HG03025 (cell line): Measurements from ENCODE around the gene PTGIR.
"Not testable (repeated sequence)": the region's sequence is repeated elsewhere in the genome, so short reads cannot be mapped to it uniquely, and the experiment has no call there.

ENCODE experiments used
- ATAC-seq: cut with Tn5 transposase; IDR thresholded peaks from one replicate; pipeline ENCODE4 v1.9.1; 2021; ENCODE audit warnings: mild to moderate bottlenecking, moderate library complexity; ENCODE audit not compliant: unreplicated experiment, low FRiP score

Gene PTGIR

DNA sequence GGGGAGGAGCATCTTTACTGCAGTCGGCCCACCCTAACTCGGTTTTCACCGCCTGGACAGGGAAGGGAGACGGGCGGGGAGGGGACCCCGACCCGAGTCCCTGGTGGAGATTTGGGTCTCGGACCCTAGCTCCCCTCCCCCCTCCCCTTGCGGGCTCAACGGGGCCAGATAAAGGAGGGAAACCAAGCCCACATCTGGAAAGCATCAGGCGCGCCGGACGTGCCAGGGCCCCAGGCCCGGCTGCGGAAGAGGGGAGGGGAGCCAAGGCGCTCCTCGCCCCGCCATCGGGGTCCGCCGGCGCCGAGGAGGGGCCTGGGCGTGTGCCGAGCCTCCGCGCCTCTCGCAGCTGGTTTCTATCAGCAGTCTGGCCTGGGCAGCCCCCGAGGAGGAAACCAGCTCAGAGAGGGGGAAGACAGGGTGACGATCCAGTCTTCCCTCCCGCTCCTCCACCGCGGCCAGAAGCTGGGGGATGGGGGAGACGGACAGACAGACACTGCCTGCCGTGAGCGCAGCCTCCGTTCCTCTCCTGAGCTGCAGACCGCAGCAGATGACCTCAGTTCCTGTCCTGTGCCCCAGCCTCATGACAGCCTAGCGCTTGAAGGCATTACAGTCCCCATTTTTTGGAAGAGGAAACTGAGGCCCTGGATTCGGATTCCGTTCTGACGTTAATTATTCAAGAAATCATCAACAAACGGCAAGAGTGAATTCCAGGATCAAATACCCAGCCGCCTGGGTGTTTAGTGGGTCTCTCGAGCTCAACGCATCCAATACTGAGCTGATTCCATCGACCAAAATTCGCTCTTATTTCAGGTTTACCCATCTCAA lies 14.7 kb upstream of the PTGIR start:
- ATAC-seq = no peak

DNA sequence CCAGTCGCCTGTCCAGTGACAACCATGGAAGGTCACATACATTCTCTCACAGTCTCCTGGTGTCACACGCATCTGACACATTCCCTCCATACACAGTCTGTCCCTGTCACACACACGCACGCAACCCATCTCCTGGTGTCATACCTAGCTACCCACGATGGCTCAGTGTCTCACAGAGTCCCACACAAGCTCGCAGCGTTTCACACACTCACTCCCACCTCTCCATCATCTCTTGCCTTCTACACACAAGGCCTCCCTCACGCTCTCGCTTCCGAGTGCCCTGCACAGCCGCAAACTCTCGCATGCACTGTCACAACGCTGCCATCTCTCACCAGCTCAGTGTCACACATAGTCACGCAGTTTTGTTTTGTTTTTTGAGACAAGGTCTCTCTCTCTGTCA lies 12.3 kb upstream of the PTGIR start:
- ATAC-seq = no peak

DNA sequence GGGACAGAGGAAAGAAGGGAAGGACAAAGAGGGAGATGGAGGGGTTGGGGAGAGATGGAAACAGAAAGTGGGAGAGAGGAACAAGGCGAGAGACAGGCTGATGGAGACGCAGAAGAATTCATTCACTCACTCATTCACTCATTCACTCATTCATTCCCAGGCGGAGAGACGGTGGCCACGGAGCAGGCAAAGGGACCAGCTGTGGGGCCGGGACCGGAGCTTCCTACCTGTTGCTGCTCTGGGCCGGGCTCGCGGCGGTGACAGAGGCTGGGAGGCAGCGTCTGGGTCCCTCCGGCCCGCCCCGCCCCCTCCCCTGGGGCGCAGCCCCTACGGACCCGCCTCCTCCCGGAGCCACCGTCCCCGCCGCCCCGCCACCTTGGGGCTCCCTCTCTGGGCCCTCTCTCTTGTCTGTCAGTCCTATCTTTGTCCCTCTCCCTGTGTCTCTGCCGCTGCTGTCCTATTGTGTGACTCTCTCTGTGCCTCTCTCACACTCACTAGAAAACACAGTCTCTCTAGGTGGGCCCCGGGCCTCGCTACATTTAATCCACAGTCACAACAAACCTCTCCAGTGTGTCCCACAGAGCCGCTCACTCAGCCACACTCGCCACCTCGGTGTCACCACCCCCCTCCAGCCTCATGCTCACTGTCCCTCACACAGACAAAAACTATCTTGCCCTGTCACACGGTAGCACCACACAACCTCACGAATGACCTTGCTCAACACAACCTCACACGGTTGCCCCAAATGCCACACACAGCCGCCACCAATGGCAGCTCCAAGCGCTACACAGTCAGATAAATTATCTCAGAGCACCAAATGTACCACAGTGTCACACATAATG lies 11.3 kb upstream of the PTGIR start, which contains the start of gene GNG8:
GNG8 (minus strand) TSS at position 283 of the 842 bp plus-strand sequence. CDS start 1,520 bp downstream, outside the sequence.
- ATAC-seq = no peak

DNA sequence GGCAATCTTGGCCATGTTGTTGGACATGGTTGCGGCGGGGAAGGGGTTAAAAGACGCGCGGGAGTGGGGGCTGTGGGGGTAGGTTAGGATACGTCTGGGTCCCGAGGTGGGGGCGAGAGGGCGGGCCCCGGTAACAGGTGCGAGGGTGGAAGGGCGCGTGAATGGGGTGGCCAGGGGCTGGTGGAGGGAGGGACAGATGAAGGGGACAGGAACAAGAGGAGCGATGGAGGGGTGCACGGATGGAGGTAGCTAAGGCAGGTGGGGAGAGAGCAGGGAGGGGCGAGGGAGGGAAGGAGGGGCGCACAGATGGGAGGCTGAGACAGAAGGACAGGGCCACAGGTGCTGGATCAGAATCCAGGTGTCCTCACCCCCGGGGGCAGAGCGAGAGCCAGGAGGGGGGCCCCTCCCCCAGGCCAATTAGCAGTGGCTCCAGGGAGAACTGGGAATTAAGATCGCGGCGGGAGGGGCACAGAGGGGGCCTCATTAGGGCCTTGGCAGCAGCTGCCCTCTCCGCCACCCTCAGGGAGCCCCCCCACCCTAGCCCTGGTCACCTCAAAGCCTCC lies 9.8 kb upstream of the PTGIR start:
- no peak for ATAC-seq

DNA sequence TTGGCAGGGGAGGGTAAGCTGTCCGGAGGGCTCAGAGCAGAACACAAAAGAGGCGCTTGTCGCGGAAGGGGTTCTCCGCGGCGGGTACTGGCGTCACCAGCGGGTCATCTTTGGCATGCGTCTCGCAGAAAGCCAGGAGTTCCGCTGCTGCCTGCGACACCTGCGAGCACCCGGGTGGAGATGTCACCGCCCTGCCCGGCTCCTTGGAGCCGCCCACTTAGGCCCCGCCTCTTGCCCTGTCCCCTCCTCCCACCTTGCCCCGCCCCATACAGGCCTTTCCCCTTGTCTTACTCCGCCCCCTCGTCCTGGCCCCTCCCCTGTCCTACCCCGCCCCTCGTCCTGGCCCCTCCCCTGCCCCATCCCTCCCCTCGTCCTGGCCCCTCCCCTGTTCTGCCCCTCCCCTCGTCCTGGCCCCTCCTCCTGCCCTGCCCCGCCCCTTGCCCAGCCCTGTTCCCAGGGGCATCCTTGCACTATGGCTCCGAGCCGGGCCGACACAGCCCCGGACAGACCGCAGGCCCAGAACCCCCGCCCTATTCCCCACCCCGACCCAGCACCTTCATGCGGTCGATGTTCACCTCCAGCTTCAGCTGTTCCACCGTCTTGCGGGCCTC lies 9.3 kb upstream of the PTGIR start:
- ATAC-seq = no peak

DNA sequence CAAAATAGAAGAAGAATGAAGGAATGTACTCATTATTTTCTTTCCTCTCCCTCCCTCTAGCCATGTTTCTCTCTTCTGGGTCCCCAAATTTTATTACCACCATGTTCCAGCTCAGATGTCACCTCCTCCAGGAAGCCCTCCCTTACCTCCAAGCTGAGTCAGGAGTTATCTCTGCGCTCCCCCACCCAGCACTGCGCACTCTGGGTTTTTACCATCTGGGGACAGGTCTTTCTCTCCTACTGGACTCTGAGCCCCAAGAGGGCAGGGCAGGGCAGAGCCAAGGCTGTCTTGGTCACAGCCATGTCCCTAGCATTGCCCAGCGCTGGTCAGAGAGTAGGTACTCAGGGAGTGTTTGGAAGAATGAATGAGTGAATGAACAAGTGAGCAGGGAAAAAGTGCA lies 8.2 kb upstream of the PTGIR start:
- no peak for ATAC-seq

DNA sequence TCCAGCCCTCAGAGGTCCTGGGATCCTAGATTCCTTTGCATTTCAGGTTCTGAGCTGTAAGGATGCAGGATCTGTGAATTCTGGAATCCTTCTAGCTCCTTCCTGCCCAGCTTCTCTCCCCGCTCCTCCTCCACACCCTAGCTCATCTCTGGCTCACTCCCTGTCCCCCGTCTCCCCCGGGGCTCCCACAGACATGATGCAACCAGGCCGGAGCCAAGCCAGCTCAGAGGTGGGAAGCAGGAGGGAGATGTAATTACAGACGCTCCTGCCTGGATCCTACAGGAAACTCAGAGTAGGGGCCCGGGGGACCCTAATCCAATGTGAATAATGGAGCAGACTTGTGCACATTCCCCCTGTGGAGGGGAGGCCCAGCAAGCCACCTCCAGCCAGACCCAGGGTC lies 6.6 kb upstream of the PTGIR start:
- ATAC-seq = no peak

DNA sequence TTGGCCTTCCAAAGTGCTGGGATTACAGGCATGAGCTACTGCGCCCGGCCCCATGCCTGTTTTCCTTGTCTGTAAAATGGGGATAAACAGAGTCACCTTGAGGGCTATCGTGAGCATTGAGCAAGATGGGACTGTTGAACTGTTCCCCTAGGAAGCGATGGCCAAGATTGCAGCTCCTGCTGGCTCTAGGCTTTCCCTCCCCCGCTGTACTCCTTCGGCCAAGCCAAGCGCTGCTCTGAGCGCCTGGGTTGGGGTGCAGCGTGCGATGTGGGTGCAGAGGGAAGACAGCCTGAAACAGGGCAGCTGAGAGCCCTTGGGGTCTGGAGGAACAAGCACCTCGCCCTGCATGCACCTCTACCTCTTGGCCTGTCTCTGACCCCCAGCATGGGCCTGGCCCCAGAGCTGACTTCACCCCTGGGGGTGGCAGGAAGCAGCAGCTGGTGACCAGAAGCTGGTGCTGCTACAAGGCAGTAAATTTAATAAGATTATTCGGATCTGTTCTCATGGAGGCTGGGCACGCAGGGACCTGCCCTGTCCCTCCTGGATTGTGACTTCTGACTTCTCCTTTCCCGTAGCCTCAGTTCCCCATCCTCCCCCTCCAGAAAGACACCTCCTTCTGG lies 5.8 kb upstream of the PTGIR start:
- ATAC-seq = no peak

DNA sequence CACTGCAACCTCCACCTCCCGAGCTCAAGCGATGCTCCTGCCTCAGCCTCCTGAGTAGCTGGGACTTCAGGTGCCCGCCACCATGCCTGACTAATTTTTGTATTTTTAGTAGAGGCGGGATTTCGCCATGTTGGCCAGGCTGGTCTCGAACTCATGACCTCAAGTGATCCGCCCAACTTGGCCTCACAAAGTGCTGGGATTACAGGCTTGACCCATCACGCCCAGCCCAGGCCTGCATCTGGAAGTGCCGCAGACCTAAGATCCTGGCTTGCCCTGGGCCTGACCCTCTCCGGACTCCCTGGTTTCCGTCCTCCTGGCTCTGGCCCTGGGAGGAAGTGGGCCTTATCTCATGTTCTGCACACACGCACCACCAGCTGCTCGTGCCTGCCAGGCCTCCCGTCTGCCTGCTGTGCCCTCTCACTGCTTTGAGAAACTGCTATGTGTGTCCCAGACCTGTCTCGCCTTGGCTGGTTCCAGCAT lies 4.7 kb upstream of the PTGIR start:
- no peak for ATAC-seq

DNA sequence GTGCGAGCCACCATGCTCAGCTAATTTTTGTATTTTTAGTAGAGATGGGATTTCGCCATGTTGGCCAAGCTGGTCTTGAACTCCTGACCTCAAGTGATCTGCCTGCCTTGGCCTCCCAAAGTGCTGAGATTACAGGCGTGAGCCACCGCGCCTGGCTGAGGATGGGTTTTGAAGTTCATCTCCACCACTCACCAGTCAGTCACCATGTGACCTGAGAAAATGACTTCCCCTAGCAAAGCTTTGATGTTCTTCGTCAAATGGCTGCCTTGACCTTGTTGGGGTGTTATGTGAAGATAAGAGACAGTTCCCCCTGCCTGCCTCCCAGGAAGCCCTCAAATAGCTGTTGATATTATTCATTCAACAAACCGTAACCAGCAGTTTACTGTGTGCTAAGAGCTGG lies 4.1 kb upstream of the PTGIR start:
- not testable (repeated sequence) for ATAC-seq

DNA sequence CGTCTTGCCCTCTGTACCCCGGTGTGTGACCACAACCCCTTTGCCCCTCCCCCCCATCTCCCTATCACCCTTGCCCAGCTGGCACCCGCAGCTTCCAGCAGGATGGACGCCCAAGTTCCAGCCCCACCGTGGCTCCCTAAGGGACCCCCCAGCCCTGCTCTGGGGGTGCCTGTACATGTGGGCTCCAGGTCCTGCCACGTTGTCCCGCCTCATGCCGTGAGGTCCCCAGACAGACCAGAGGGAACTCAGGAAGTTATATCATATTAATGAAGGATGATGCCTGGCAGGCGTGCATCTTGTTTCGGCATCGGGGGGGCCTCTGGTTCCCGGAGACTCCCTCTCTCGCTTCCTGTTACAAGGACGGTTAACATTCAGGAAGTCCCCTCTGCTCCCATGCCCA lies 1.6 kb upstream of the PTGIR start:
- no peak for ATAC-seq

DNA sequence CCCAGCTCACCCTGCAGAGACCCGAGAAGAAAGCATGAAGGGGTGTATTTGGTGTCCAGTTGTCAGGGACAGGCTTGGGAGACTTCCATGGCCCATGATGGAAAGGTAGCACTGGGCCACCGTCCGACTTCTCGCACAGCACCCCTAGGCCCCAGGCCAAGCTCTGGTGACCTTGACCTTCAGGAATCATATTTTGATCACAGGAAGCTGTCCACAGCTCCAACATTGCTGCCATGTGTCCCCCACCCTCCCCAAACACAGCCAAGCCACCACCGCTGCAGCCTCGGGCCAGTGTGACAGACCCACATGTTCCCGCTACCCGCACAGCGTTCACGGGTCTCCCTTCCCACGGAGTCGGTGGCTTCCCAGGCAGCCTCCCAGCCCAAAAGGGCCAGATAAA lies 842 bp upstream of the PTGIR start:
- ATAC-seq = no peak

DNA sequence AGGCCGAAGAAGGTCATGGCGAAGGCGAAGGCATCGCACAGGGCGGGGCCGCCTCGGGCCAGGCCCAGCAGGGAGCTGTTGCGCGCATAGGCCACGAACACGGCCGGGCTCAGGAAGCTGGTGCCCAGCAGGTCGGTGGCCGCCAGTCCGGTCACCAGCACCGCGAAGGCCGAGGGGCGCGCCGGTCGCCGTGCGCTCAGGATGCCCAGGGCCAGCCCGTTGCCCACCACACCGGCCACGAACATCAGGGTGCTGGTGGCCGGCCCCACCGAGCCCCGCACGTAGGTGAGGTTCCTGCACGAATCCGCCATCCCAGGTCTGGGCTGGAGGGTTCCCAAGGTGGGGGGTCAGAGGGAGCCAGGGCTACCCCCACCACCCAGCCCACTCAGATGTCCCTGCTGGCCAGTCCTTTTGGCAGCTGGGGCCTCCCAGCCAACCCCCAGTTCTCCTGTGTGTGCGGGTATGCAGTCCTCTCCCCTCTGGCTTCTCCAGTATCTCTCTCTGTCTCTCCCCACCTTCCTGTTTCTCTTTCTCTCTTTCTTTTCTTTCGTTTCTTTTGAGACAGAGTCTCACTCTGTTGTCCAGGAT lies 880 bp downstream of the PTGIR start:
- no peak for ATAC-seq

DNA sequence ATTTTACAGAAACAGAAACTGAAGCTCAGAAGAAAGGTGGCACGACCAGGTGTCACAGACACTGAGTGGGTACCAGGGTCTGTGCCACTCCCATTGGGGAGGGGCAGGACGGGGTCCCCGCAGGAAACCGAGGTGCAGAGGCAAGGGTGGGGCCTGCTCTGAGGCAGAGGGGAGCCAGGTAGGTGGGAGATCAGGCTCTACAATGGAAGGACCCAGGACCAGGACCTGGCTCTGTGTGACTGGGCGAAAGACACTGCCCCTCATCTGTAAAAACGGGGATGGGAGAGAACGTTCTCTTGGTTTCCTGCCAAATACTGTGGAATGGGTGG lies 2.8 kb downstream of the PTGIR start:
- no peak for ATAC-seq

DNA sequence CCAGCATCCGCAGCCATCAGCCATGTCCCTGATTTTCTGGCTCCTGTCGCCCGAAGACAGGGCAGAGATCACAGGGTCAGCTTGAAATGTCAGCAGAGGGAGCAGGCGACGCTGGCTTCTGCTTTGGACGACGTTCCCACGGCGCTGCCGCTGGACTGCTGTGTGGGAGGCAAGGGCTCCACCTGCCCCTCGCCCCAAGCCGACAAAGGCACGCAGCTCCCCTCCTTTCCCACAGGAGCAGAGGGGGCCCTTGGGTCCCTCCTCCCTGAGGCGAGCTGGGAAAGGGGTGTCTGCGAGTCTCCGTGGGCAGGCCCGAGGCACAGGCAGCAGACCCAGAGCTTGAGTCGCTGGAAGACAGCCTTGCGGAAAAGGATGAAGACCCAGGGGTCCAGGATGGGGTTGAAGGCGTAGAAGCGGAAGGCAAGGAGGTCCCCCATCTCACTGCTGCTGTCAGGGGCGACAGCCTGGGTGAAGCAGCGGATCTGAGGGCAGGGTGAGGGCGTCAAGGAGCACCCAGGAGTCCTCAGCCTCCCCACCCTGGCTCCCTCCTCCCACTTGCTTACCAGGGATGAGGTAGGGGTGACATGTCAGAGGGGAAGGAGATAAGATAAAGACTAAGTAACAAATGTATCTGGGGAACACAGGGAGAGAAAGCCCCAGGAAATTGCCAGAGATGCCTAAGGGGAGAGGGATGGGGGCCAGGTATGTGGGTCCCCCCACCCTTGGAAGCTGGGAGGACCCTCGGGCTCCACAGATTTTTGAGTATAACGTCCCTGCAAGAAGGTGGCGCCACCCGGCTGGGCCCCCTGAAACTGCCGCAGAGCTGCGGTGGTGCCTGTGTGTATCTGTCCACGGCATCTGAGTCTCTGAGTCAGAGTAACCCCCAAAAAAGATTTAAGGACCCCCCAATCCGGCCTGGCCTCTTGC lies 3.4 kb downstream of the PTGIR start:
- no peak for ATAC-seq

DNA sequence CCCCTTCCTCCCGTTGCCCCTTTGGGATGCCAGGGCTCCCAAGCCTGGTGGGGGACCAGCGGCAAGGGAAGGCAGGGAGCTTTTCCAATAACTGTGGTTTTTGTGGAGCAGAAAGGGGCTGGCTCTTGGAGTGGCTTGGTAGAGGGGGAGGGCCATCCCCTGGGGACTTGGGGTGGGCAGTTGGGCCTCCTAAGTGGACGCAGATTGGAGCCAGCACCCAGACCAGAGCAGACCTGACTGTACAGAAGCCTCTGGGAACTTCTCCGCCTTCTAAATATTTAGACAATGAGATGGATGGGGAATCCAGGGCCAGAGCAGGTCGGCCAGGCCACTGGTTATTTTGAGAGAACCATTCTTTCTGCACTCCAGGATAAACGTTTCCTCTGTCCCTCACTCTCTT lies 4.2 kb downstream of the PTGIR start:
- no peak for ATAC-seq

DNA sequence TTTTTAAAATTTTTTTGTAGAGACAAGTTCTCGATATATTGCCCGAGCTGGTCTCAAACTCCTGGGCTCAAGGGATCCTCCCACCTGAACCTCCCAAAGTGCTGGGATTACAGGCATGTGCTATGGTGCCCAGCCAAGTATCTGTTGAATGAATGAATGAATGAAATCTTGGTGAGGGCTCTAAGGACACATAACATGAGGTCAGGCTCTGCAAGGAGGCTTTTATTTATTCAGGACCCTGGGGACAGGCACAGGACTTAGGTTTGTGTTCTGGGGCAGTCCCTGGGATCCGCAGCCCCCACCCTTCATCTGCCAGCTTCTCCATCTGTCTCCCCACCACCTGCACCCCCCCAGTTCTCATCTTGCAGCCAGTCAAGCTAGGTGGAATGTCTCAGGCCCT lies 4.6 kb downstream of the PTGIR start:
- ATAC-seq = no peak

DNA sequence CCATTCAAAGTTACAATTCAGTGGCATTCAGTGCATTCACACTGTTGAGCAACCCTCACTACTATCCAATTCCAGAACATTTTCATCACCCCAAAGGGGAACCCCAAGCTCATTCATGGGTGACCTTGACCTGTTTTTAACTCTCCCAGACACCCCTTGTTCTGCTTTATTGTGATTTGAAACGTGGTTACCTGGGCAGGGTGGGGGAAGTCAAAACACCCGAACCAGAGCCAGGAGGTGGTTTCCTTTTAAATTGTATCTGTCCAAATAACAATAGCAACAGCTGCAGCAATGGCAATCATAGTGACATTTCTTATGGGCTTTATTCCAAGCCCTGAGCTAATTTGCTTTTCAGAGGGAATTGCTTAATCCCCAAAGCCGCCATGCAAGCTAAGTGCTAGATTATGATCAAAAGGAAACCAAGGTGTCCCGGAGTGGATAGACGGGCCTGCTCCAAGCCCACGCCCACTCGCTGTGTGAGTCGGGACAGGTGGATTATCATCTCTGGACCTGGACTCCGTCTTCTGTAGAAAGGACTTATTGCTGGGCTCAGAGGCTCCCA lies 6.1 kb downstream of the PTGIR start:
- no peak for ATAC-seq

DNA sequence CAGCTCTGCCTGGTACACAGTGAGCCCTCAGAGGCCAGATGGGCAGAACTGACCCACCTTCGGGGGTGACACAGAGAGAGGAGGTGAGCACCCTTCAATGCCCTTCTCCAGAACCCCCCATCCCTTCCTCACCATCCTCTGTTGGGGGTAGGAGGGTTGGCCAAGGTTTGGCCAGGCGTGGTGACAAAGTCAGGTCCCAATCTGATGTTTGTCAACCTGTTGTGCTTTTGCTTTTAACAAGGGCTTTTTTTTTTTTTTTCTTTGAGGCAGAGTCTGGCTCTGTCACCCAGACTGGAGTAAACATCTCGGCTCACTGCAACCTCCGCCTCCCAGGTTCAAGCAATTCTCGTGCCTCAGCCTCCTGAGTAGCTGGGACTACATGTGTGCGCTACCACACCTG lies 7.3 kb downstream of the PTGIR start:
- ATAC-seq = no peak
